Colonic mucosa (tissue), 4 donors: ENCODE measurements around the gene IRS1. TPM values are rescaled to one million over a fixed set of nuclear protein-coding genes. Genes with fewer than 3 reads are reported as not detected.

Experiments used
- DNase-seq: peaks from one replicate; pipeline ENCODE4 v3.0.0-alpha.2; 2020
- H3K27ac ChIP-seq: fragments of 200-600 bp; one replicate; pipeline ENCODE4 v1.8.0; 2021
- H3K27me3 ChIP-seq: fragments of 200-600 bp; one replicate; pipeline ENCODE4 v1.8.0; 2021
- H3K36me3 ChIP-seq: fragments of 200-600 bp; one replicate; pipeline ENCODE4 v1.8.0; 2021
- H3K4me1 ChIP-seq: fragments of 200-600 bp; one replicate; pipeline ENCODE4 v1.8.0; 2021; ENCODE audit warnings: mild to moderate bottlenecking
- H3K4me3 ChIP-seq: fragments of 200-600 bp; one replicate; pipeline ENCODE4 v1.8.0; 2021
- H3K9ac ChIP-seq, 2 donors: one replicate each; pipeline ENCODE4 v1.7.0; 2013; ENCODE audit warnings: control low read depth in 2 of 2, low read depth in 2 of 2, low read length in 2 of 2
- H3K9me3 ChIP-seq: fragments of 200-600 bp; one replicate; pipeline ENCODE4 v1.8.0; 2021
- intact Hi-C: fragments of 100-400 bp; cut with DNase I; formaldehyde crosslinking; loops from one replicate; pipeline ENCODE4 v1.14.1; 2022
- total RNA-seq, 2 donors: library from RNA; stranded (reverse); fragmentation: NEBNext Ultra II Directional in 1 of 2; extraction: Animal tissue kit (Norgen Biotek cat#: 25700) in 1 of 2; gene quantifications; one replicate each; pipeline ENCODE4 v1.2.1, GENCODE V29; 2021
- TF ChIP-seq, protein P1 (sequence below): fragments of 200-600 bp; IDR thresholded peaks from one replicate; pipeline ENCODE4 v1.8.0; 2022; ENCODE audit warnings: antibody characterized with exemption, mild to moderate bottlenecking
- donor health status: healthy.
- donor health status: DM: no; HTN: no; CAD: no.
- donor health status: DM: no; HTN: no; CAD: no.

Gene IRS1
- total RNA-seq, 2 donors from 2014 or later, result 9.5 to 17.4 TPM

DNA sequence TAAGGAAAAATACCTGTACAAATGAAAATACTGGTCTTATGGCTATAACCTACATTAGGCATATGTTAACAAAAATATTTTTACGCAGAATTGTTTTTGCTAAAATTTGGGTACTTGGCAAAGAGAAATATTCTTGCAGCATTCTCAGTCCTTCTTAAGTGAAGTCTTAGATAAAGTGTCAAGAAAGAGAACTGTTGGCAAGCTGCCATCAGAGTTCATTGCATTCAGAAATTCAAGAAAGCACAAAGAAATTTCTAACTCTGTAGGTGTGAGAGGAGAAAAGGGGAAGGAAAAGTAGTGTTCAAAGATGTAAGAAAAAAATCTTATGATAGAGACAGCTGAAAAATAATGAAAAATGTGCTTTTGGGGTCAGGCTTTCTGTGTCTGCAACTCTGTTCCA is 86.7 kb downstream of the IRS1 start:
- Histone ChIP-seq H3K27me3 (no peaks in the 10 kb centered on the region), H3K4me3 (no peak overlapping the region), H3K4me1 (no peaks in the 10 kb centered on the region), H3K9me3 (no peaks in the 10 kb centered on the region), H3K36me3 (no peaks in the 10 kb centered on the region), H3K9ac (no peak overlapping the region), H3K27ac (no peak overlapping the region)
- TF ChIP-seq, protein P1, sequence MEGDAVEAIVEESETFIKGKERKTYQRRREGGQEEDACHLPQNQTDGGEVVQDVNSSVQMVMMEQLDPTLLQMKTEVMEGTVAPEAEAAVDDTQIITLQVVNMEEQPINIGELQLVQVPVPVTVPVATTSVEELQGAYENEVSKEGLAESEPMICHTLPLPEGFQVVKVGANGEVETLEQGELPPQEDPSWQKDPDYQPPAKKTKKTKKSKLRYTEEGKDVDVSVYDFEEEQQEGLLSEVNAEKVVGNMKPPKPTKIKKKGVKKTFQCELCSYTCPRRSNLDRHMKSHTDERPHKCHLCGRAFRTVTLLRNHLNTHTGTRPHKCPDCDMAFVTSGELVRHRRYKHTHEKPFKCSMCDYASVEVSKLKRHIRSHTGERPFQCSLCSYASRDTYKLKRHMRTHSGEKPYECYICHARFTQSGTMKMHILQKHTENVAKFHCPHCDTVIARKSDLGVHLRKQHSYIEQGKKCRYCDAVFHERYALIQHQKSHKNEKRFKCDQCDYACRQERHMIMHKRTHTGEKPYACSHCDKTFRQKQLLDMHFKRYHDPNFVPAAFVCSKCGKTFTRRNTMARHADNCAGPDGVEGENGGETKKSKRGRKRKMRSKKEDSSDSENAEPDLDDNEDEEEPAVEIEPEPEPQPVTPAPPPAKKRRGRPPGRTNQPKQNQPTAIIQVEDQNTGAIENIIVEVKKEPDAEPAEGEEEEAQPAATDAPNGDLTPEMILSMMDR, result no peak
- DNase-seq, result no peak
- intact Hi-C loops, result no loop called here

DNA sequence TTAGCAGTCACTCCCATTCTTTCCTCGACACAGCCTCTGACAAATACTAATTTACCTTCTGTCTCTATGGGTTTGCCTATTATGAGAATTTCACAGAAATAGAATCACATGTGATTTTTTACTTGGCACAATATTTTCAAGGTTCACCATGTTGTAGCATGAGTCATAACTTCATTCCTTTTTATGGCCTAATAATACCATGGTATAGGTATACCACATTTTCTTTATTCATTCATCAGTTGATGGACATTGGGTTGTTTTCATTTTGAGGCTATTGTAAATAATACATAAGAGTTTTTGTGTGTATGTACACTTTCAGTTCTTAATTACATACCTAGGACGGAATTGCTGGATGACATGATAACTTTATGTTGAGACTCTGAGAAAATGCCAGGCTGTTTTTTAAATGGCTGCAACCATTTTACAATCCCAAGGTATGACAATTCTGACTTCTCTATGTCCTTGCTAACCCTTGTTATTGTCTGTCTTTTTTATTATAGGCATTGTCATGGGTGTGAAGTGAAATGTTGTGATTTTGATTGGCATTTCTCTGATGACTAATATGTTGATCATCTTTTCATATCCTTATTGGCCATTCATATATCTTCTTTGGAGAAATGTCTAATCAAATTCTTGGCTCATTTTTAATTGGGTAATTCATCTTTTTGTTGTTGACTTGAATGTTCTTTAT is 87.9 kb downstream of the IRS1 start:
- Histone ChIP-seq H3K4me1 (no peaks in the 10 kb centered on the region), H3K4me3 (no peak overlapping the region), H3K27ac (no peak overlapping the region), H3K9me3 (no peaks in the 10 kb centered on the region), H3K36me3 (no peaks in the 10 kb centered on the region), H3K9ac (no peak overlapping the region), H3K27me3 (no peaks in the 10 kb centered on the region)
- intact Hi-C loops, result no loop called here
- no peak for DNase-seq
- TF ChIP-seq, protein P1, result no peak

DNA sequence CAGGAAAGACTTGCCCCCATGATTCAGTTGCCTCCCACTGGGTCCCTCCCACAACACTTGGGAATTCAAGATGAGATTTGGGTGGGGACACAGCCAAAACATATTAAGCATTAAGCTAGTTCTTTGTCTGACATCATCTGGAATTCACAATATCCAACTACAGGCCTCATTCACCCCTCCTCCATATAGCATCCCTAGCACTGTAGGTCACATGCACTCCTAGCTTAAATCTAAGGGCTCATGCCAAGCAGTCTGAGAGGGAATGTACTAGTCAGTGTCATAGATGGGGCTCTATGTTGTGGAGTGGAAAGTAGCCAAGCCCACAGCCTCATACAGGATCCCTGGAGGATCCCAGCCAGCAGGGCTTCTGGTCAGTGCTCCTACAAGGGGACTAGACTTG is 92.1 kb downstream of the IRS1 start:
- DNase-seq, result no peak
- Histone ChIP-seq H3K4me1 (no peaks in the 10 kb centered on the region), H3K27me3 (no peaks in the 10 kb centered on the region), H3K4me3 (no peak overlapping the region), H3K36me3 (no peaks in the 10 kb centered on the region), H3K9me3 (no peaks in the 10 kb centered on the region), H3K9ac (no peak overlapping the region), H3K27ac (no peak overlapping the region)
- intact Hi-C loops, result no loop called here
- TF ChIP-seq, protein P1, result no peak

DNA sequence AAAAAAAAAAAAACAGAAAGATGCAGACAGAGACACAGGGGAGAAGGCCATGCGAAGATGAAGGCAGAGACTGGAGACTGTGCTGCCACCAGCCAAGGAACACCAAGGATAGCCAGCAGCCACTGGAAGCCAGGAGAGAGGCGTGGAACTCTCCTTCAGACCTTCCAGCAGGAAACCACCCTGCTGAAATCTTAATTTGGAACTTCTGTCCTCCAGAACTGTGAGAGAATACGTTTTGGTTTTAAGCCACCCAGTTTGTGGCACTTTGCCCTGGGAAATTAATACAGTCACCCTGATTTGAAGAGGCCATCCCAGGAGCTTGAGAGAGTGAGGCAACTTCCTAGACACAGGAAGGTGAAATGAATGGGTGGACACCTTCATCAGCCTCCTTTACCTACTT is 93.7 kb downstream of the IRS1 start:
- H3K27ac ChIP-seq, result no peak overlapping the region
- no peak overlapping the region for H3K4me3 ChIP-seq
- H3K9ac ChIP-seq, result no peak overlapping the region
- DNase-seq, result no peak
- H3K4me1 ChIP-seq, result no peaks in the 10 kb centered on the region
- TF ChIP-seq, protein P1, result no peak
- H3K27me3 ChIP-seq, result no peaks in the 10 kb centered on the region
- no peaks in the 10 kb centered on the region for H3K36me3 ChIP-seq
- no peaks in the 10 kb centered on the region for H3K9me3 ChIP-seq
- intact Hi-C loops, result no loop called here

DNA sequence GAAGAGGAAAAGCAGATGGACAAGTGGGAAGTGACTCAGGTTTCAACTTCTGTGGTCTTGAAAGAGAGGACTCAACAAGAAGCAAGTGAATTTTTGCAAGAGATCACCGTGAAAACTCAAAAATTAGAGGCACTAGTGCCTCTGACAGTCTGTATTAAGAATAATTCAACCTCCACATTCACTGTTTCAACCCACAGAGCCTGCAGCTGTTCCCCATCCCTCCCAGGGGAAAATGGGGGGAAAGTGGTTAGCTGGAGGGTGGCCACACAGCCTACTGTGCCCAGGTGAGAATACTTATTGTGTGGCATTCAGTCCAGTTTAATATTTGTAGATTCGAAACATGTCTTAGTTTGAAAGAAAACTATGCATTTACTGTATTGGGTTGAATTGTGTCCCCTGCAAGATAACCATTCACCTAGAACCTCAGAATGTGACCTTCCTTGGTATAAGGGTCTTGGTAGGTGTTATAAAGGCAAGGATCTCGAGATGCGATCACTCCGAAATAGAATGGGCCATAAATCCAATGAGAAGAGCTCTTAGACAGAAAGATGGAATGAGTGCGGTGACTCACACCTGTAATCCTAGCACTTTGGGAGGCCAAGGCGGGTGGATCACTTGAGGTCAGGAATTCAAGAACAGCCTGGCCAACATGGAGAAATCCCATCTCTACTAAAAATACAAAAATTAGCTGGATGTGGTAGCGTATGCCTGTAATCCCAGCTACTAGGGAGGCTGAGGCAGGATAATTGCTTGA is 94.3 kb downstream of the IRS1 start:
- H3K27me3 ChIP-seq, result no peaks in the 10 kb centered on the region
- no peaks in the 10 kb centered on the region for H3K9me3 ChIP-seq
- TF ChIP-seq, protein P1, result no peak
- H3K9ac ChIP-seq, result no peak overlapping the region
- H3K27ac ChIP-seq, result no peak overlapping the region
- intact Hi-C loops, result no loop called here
- no peaks in the 10 kb centered on the region for H3K4me1 ChIP-seq
- no peak overlapping the region for H3K4me3 ChIP-seq
- H3K36me3 ChIP-seq, result no peaks in the 10 kb centered on the region
- DNase-seq, result no peak
